HL-60 (cell line): Measurements from ENCODE around the gene PCBP4.
A peak's percentile ranks its signal among the peaks of the same experiment; 100 is the strongest.

Source experiments
- DNase-seq, 2 experiments: peaks; one replicate each; pipeline ENCODE4 v3.0.0-alpha.2; 2010 to 2020; ENCODE audit warnings: low read depth in 1 of 2, low spot score in 1 of 2
- H3K27ac ChIP-seq: fragments of 250-450 bp; sonication (Bioruptor Pico); replicated peaks from 2 replicates; pipeline ENCODE4 v1.5.1; 2020; ENCODE audit warnings: mild to moderate bottlenecking, moderate library complexity
- H3K27me3 ChIP-seq: fragments of 250-450 bp; sonication (Bioruptor Pico); 2 replicates; pipeline ENCODE4 v1.5.1; 2021; ENCODE audit warnings: mild to moderate bottlenecking, moderate library complexity; ENCODE audit not compliant: insufficient read depth, poor library complexity, severe bottlenecking
- H3K4me3 ChIP-seq: replicated peaks from 2 replicates; pipeline ENCODE4 v1.5.1; 2011; ENCODE audit warnings: mild to moderate bottlenecking, control low read depth, low read length; ENCODE audit not compliant: insufficient read depth
- GABPA ChIP-seq: IDR thresholded peaks from 2 replicates; pipeline ENCODE4 v1.6.1; 2012; ENCODE audit warnings: low read depth
- POLR2AphosphoS5 ChIP-seq: IDR thresholded peaks from 2 replicates; pipeline ENCODE4 v1.6.1; 2012; ENCODE audit warnings: low read depth
- SPI1 ChIP-seq: IDR thresholded peaks from 2 replicates; pipeline ENCODE4 v1.6.1; 2012; ENCODE audit warnings: low read depth, mild to moderate bottlenecking, borderline replicate concordance
- TF ChIP-seq, protein P1 (sequence below): IDR thresholded peaks from one replicate; pipeline ENCODE4 v1.5.1; 2011; ENCODE audit warnings: low read length, control low read depth, inconsistent platforms; ENCODE audit not compliant: insufficient read depth
- TF ChIP-seq, protein P2 (sequence below): IDR thresholded peaks from 2 replicates; pipeline ENCODE4 v1.6.1; 2012; ENCODE audit warnings: low read depth; ENCODE audit not compliant: insufficient replicate concordance

Gene PCBP4

DNA sequence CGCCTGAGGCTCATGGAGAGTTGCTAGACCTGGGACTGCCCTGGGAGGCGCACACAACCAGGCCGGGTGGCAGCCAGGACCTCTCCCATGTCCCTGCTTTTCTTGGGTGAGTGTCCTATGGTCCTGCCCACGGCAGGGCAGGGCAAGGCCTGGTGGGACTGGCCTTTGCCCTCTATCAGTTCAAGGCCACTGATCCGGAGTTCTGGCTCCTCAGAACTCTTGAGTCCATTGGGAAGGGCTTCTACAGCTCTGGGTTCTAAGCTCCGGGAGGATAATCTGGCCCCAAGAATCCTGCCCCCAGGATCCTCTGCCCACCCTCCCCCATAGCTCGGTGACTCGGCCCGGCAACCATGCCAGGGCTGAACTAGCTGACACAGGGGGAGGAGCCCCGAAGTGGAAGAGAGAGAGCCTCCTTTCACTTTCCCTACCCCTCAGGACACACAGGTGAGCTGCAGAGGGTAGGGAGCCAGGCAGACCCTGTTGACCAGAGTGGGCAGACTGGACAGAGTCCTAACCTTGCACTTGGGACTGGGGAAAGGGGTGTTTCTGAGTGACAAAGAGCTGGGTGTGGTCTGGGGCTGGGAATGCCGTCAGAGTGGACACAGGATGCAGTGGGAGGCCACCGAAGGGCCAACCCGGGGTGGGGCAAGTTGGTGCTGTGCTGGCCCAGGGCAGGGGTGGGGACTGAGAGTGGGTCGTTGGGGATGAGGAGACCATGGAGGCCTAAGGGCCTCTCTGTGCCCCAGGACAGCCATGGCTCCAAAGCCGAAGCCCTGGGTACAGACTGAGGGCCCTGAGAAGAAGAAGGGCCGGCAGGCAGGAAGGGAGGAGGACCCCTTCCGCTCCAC is 24.4 kb downstream of the PCBP4 start:
- Histone ChIP-seq H3K27me3 (no peaks in the 10 kb centered on the region), H3K4me3 (peak overlapping the region; percentile 29), H3K27ac (peak overlapping the region; percentile 56)
- TF ChIP-seq POLR2AphosphoS5 (no peak), GABPA (no peak), SPI1 (no peak)
- TF ChIP-seq, protein P1, sequence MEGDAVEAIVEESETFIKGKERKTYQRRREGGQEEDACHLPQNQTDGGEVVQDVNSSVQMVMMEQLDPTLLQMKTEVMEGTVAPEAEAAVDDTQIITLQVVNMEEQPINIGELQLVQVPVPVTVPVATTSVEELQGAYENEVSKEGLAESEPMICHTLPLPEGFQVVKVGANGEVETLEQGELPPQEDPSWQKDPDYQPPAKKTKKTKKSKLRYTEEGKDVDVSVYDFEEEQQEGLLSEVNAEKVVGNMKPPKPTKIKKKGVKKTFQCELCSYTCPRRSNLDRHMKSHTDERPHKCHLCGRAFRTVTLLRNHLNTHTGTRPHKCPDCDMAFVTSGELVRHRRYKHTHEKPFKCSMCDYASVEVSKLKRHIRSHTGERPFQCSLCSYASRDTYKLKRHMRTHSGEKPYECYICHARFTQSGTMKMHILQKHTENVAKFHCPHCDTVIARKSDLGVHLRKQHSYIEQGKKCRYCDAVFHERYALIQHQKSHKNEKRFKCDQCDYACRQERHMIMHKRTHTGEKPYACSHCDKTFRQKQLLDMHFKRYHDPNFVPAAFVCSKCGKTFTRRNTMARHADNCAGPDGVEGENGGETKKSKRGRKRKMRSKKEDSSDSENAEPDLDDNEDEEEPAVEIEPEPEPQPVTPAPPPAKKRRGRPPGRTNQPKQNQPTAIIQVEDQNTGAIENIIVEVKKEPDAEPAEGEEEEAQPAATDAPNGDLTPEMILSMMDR, result no peak
- TF ChIP-seq, protein P2, sequence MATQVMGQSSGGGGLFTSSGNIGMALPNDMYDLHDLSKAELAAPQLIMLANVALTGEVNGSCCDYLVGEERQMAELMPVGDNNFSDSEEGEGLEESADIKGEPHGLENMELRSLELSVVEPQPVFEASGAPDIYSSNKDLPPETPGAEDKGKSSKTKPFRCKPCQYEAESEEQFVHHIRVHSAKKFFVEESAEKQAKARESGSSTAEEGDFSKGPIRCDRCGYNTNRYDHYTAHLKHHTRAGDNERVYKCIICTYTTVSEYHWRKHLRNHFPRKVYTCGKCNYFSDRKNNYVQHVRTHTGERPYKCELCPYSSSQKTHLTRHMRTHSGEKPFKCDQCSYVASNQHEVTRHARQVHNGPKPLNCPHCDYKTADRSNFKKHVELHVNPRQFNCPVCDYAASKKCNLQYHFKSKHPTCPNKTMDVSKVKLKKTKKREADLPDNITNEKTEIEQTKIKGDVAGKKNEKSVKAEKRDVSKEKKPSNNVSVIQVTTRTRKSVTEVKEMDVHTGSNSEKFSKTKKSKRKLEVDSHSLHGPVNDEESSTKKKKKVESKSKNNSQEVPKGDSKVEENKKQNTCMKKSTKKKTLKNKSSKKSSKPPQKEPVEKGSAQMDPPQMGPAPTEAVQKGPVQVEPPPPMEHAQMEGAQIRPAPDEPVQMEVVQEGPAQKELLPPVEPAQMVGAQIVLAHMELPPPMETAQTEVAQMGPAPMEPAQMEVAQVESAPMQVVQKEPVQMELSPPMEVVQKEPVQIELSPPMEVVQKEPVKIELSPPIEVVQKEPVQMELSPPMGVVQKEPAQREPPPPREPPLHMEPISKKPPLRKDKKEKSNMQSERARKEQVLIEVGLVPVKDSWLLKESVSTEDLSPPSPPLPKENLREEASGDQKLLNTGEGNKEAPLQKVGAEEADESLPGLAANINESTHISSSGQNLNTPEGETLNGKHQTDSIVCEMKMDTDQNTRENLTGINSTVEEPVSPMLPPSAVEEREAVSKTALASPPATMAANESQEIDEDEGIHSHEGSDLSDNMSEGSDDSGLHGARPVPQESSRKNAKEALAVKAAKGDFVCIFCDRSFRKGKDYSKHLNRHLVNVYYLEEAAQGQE, result no peak
- DNase-seq, result no peak

DNA sequence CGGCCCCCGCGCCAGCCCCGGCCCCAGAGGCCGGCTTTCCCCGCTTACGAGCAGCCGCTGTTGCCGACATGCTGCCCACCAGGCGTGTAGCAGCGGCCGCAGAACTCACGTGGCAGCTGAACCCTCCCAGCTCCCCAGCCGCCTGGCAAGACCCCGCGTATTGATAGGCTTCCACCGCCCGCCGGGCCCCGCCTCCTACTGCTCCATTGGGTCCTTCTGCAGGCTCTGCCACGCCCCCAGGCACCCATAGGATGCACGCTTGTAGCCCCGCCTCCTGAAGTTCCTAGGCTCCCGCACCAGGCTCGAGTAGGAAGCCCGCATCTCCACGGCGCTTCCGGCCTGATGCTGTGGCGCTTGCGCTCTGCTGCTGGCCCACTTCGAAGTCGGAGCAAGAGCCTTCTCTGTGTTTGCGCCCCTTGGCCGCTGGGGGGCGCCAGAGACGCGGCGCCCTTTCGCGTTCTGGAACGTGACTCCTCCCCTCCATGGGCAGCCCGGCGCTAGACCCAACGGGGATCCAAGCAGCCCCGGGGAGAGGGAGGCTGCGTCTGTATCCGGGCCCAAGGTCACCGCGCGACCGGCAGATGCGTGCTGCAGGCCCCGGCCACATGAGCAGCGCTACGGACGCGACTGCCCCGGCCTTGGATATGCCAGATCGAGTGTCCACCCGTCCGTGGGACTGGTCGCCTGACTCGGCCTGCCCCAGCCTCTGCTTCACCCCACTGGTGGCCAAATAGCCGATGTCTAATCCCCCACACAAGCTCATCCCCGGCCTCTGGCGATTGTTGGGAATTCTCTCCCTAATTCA is 25.3 kb downstream of the PCBP4 start, which contains the start of the genes PARP3 and RRP9:
Gene PARP3, plus strand, starts transcription at position 566 of the 805 bp plus-strand sequence. CDS start 993 bp downstream, outside the sequence.
Gene RRP9, minus strand, starts transcription at position 107 of the 805 bp plus-strand sequence. Its CDS starts 37 bp downstream, at position 70.
- H3K27me3 ChIP-seq, result no peaks in the 10 kb centered on the region
- TF ChIP-seq, protein P1, result peak; percentile 89
- TF ChIP-seq SPI1, result no peak
- TF ChIP-seq GABPA, result 0 out of 2 replicates have a peak, but pooled peaks have one; percentile 7
- TF ChIP-seq, protein P2, result no peak
- TF ChIP-seq POLR2AphosphoS5, result 0 out of 2 replicates have a peak, but pooled peaks have one; percentile 24
- H3K27ac ChIP-seq, result peak within 1 kb of the TSS; percentile 57
- DNase-seq, result peak; percentile 100
- peak within 1 kb of the TSS; percentile 97 for H3K4me3 ChIP-seq

DNA sequence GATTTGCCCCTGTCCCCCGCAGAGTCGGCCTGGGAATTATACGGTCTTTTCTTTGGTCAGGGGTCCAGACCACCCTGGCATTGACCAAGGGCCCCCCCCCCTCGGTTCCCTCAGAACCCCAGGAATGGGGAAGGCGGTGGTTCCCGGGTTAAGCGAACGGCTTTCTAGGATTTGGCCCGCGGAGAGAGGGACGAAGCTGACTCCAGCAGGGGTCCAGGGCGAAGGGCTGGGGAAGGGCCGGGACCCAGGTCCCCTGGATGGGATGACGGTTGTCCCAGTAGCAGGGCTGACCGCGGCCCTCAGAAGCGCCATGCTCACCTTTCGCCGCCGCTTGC is 25.8 kb downstream of the PCBP4 start:
- no peaks in the 10 kb centered on the region for H3K27me3 ChIP-seq
- H3K27ac ChIP-seq, result peak overlapping the region; percentile 57
- H3K4me3 ChIP-seq, result peak overlapping the region; percentile 97
- no peak for TF ChIP-seq GABPA
- TF ChIP-seq, protein P2, result peak; percentile 18
- DNase-seq, result no peak
